ENCODE measurements around the gene UBE2E3. TPM values are rescaled to one million over a fixed set of nuclear protein-coding genes. Genes with fewer than 3 reads are reported as not detected.

UBE2E3 gene
- total RNA-seq, 1 experiment from 2014 or later: 76.3 TPM

DNA sequence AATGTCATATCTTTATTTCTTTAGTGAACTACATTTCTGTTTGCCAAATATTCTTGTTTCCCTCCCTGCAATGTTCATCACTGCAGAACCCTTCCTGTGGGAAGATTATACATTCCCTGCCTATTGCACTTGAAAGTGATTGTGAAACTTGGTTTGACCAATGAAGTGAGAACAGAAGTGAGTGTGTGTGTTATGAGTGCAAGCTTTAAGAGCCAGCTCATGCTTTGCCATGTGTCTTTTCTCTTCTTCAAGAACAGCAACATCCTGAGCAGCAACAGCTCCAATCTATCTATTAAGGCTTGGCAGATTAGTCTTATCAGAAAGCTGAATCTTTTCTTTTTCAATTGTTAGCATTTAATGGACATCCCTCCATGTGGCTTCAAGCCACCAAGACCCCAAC lies 42.0 kb upstream of the UBE2E3 start (continued):
- TF ChIP-seq, protein P1, sequence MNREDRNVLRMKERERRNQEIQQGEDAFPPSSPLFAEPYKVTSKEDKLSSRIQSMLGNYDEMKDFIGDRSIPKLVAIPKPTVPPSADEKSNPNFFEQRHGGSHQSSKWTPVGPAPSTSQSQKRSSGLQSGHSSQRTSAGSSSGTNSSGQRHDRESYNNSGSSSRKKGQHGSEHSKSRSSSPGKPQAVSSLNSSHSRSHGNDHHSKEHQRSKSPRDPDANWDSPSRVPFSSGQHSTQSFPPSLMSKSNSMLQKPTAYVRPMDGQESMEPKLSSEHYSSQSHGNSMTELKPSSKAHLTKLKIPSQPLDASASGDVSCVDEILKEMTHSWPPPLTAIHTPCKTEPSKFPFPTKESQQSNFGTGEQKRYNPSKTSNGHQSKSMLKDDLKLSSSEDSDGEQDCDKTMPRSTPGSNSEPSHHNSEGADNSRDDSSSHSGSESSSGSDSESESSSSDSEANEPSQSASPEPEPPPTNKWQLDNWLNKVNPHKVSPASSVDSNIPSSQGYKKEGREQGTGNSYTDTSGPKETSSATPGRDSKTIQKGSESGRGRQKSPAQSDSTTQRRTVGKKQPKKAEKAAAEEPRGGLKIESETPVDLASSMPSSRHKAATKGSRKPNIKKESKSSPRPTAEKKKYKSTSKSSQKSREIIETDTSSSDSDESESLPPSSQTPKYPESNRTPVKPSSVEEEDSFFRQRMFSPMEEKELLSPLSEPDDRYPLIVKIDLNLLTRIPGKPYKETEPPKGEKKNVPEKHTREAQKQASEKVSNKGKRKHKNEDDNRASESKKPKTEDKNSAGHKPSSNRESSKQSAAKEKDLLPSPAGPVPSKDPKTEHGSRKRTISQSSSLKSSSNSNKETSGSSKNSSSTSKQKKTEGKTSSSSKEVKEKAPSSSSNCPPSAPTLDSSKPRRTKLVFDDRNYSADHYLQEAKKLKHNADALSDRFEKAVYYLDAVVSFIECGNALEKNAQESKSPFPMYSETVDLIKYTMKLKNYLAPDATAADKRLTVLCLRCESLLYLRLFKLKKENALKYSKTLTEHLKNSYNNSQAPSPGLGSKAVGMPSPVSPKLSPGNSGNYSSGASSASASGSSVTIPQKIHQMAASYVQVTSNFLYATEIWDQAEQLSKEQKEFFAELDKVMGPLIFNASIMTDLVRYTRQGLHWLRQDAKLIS (CRISPR knock-in tag; IDR thresholded peaks at IDR 0.05; ENCODE audit: borderline replicate concordance): no peak
- TF ChIP-seq, protein P2, sequence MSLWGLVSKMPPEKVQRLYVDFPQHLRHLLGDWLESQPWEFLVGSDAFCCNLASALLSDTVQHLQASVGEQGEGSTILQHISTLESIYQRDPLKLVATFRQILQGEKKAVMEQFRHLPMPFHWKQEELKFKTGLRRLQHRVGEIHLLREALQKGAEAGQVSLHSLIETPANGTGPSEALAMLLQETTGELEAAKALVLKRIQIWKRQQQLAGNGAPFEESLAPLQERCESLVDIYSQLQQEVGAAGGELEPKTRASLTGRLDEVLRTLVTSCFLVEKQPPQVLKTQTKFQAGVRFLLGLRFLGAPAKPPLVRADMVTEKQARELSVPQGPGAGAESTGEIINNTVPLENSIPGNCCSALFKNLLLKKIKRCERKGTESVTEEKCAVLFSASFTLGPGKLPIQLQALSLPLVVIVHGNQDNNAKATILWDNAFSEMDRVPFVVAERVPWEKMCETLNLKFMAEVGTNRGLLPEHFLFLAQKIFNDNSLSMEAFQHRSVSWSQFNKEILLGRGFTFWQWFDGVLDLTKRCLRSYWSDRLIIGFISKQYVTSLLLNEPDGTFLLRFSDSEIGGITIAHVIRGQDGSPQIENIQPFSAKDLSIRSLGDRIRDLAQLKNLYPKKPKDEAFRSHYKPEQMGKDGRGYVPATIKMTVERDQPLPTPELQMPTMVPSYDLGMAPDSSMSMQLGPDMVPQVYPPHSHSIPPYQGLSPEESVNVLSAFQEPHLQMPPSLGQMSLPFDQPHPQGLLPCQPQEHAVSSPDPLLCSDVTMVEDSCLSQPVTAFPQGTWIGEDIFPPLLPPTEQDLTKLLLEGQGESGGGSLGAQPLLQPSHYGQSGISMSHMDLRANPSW (CRISPR knock-in tag; conservative IDR thresholded peaks at IDR 0.05; ENCODE audit: low read depth): no peak
- TF ChIP-seq IRF2 (CRISPR knock-in tag; IDR thresholded peaks at IDR 0.05; ENCODE audit: borderline replicate concordance, low read depth) (no peak), ZNF263 (CRISPR knock-in tag; IDR thresholded peaks at IDR 0.05; ENCODE audit: low read depth) (no peak)
- TF ChIP-seq, protein P3, sequence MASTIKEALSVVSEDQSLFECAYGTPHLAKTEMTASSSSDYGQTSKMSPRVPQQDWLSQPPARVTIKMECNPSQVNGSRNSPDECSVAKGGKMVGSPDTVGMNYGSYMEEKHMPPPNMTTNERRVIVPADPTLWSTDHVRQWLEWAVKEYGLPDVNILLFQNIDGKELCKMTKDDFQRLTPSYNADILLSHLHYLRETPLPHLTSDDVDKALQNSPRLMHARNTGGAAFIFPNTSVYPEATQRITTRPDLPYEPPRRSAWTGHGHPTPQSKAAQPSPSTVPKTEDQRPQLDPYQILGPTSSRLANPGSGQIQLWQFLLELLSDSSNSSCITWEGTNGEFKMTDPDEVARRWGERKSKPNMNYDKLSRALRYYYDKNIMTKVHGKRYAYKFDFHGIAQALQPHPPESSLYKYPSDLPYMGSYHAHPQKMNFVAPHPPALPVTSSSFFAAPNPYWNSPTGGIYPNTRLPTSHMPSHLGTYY (CRISPR knock-in tag; IDR thresholded peaks at IDR 0.05): no peak

DNA sequence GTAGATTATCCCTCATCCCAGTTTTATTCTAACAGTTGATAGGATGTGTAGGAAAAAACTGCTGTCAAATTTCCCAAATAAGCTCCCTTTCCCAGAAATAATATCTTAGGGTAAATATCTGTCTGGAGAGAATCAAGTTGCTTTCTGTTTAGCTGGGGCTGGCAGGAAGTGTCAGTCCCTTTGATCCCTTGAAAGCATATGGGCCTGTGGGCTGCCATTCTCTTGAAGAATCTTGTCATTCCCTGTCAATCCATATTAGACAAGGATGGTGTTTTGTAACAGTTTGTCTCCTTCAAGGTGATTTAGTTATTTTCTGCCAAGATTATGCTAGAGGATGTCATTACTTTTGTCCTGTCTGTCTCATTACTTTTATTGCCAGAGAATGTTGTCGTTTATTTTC lies 37.1 kb upstream of the UBE2E3 start:
- H3K27ac Mint-ChIP-seq: no peak overlapping the region
- TF ChIP-seq EMX1 (CRISPR knock-in tag; IDR thresholded peaks at IDR 0.05): no peak
- TF ChIP-seq, protein P4, sequence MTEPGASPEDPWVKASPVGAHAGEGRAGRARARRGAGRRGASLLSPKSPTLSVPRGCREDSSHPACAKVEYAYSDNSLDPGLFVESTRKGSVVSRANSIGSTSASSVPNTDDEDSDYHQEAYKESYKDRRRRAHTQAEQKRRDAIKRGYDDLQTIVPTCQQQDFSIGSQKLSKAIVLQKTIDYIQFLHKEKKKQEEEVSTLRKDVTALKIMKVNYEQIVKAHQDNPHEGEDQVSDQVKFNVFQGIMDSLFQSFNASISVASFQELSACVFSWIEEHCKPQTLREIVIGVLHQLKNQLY (CRISPR knock-in tag; IDR thresholded peaks at IDR 0.05): no peak
- TF ChIP-seq RORB (CRISPR knock-in tag; IDR thresholded peaks at IDR 0.05): no peak
- no peak for TF ChIP-seq NR3C1 (CRISPR knock-in tag; conservative IDR thresholded peaks at IDR 0.05; ENCODE audit: low read depth)
- TF ChIP-seq, protein P5, sequence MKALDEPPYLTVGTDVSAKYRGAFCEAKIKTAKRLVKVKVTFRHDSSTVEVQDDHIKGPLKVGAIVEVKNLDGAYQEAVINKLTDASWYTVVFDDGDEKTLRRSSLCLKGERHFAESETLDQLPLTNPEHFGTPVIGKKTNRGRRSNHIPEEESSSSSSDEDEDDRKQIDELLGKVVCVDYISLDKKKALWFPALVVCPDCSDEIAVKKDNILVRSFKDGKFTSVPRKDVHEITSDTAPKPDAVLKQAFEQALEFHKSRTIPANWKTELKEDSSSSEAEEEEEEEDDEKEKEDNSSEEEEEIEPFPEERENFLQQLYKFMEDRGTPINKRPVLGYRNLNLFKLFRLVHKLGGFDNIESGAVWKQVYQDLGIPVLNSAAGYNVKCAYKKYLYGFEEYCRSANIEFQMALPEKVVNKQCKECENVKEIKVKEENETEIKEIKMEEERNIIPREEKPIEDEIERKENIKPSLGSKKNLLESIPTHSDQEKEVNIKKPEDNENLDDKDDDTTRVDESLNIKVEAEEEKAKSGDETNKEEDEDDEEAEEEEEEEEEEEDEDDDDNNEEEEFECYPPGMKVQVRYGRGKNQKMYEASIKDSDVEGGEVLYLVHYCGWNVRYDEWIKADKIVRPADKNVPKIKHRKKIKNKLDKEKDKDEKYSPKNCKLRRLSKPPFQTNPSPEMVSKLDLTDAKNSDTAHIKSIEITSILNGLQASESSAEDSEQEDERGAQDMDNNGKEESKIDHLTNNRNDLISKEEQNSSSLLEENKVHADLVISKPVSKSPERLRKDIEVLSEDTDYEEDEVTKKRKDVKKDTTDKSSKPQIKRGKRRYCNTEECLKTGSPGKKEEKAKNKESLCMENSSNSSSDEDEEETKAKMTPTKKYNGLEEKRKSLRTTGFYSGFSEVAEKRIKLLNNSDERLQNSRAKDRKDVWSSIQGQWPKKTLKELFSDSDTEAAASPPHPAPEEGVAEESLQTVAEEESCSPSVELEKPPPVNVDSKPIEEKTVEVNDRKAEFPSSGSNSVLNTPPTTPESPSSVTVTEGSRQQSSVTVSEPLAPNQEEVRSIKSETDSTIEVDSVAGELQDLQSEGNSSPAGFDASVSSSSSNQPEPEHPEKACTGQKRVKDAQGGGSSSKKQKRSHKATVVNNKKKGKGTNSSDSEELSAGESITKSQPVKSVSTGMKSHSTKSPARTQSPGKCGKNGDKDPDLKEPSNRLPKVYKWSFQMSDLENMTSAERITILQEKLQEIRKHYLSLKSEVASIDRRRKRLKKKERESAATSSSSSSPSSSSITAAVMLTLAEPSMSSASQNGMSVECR (CRISPR knock-in tag; IDR thresholded peaks at IDR 0.05; ENCODE audit: borderline replicate concordance): no peak
- TF ChIP-seq, protein P6, sequence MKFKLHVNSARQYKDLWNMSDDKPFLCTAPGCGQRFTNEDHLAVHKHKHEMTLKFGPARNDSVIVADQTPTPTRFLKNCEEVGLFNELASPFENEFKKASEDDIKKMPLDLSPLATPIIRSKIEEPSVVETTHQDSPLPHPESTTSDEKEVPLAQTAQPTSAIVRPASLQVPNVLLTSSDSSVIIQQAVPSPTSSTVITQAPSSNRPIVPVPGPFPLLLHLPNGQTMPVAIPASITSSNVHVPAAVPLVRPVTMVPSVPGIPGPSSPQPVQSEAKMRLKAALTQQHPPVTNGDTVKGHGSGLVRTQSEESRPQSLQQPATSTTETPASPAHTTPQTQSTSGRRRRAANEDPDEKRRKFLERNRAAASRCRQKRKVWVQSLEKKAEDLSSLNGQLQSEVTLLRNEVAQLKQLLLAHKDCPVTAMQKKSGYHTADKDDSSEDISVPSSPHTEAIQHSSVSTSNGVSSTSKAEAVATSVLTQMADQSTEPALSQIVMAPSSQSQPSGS (CRISPR knock-in tag; IDR thresholded peaks at IDR 0.05; ENCODE audit: borderline replicate concordance, low read depth): no peak
- TF ChIP-seq TCF7 (CRISPR knock-in tag; IDR thresholded peaks at IDR 0.05; ENCODE audit: low read depth): no peak
- TF ChIP-seq, protein P7, sequence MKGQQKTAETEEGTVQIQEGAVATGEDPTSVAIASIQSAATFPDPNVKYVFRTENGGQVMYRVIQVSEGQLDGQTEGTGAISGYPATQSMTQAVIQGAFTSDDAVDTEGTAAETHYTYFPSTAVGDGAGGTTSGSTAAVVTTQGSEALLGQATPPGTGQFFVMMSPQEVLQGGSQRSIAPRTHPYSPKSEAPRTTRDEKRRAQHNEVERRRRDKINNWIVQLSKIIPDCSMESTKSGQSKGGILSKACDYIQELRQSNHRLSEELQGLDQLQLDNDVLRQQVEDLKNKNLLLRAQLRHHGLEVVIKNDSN (CRISPR knock-in tag; IDR thresholded peaks at IDR 0.05): no peak
- no peak for TF ChIP-seq JUN (CRISPR knock-in tag; IDR thresholded peaks at IDR 0.05)
- no peak for TF ChIP-seq ZNF219 (CRISPR knock-in tag; IDR thresholded peaks at IDR 0.05; ENCODE audit: borderline replicate concordance)
- no peak for TF ChIP-seq ZBTB21 (CRISPR knock-in tag; IDR thresholded peaks at IDR 0.05; ENCODE audit: borderline replicate concordance)
- no peak for TF ChIP-seq MXD4 (CRISPR knock-in tag; IDR thresholded peaks at IDR 0.05; ENCODE audit: borderline replicate concordance)
- no peak for TF ChIP-seq OVOL2 (CRISPR knock-in tag; IDR thresholded peaks at IDR 0.05; ENCODE audit: borderline replicate concordance)

More for the DNA sequence above, 37.1 kb upstream of the UBE2E3 start:
- Mint-ChIP-seq H3K4me3 (no peak overlapping the region), H3K4me1 (peaks cover 5% of the 10 kb centered on the region), H3K27me3 (ENCODE audit: low read depth) (no peaks in the 10 kb centered on the region), H3K36me3 (no peaks in the 10 kb centered on the region), H3K9me3 (no peaks in the 10 kb centered on the region)
- ATAC-seq (no peak), DNase-seq (ENCODE audit: low spot score) (no peak)
- ChIA-PET POLR2A (no interaction called here), CTCF (interaction anchor here (0.8 kb wide), 1 partner anchor 33 kb away, joined by 3 read pairs; no protein-coding TSS in a partner anchor)
